ENCODE results near the gene SLC22A4.

Gene SLC22A4

DNA sequence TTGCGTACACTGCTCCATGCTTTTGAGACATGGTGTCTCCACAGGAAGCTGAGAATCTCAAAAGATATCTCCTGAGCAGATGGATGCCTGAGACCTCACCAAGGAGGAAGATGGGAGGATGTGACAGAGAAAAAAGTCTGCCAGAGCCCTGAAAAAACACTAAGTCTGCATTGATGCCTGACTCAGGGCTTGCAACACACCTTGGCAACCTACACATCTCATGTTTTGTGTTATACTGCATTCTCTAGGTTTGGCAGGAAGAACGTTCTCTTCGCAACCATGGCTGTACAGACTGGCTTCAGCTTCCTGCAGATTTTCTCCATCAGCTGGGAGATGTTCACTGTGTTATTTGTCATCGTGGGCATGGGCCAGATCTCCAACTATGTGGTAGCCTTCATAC is 19.2 kb downstream of the SLC22A4 start:
- Histone ChIP-seq H3K9me3 (ENCODE audit: control insufficient read depth, low read length) (no peaks in the 10 kb centered on the region), H3K4me3 (ENCODE audit: low read length) (no peak overlapping the region), H3K27me3 (replicated peaks; ENCODE audit: control insufficient read depth, insufficient read depth, low read length) (no peaks in the 10 kb centered on the region), H3K9ac (ENCODE audit: low read length) (no peak overlapping the region), H3K36me3 (ENCODE audit: control insufficient read depth, insufficient read depth, low read length, severe bottlenecking) (no peaks in the 10 kb centered on the region), H3K4me1 (ENCODE audit: control insufficient read depth, insufficient read depth, low read length) (peaks cover 21% of the 10 kb centered on the region)
- DNase-seq (ENCODE audit: low read depth) = peak; percentile 35

DNA sequence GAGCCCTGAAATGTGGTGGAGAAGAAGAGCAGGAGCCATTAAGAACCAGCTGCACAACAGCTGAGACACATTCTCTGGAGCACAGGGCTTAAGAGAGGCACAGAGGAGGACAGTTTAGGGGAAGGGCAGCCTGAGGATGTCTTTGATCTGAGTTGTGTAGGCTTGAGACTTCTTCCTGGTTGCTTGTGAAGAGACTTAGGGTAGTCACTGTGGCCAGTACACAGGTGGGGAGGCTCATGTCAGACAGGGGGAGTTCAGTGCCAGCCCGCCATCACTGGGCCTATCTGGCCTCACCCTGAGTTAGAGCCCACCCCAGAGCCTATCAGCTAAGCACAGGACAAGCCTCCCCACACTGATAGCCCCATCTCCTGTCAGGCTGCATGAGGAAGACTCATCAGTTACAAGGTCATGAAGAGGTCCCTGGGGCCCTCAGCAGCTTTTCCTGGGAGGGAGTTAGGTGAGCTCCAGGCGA is 19.8 kb downstream of the SLC22A4 start:
- no peaks in the 10 kb centered on the region for H3K36me3 ChIP-seq (ENCODE audit: control insufficient read depth, insufficient read depth, low read length, severe bottlenecking)
- H3K9ac ChIP-seq (ENCODE audit: low read length) = no peak overlapping the region
- H3K9me3 ChIP-seq (ENCODE audit: control insufficient read depth, low read length) = no peaks in the 10 kb centered on the region
- DNase-seq (ENCODE audit: low read depth) = no peak
- H3K4me1 ChIP-seq (ENCODE audit: control insufficient read depth, insufficient read depth, low read length) = peaks cover 26% of the 10 kb centered on the region
- H3K27me3 ChIP-seq (replicated peaks; ENCODE audit: control insufficient read depth, insufficient read depth, low read length) = no peaks in the 10 kb centered on the region
- no peak overlapping the region for H3K4me3 ChIP-seq (ENCODE audit: low read length)

DNA sequence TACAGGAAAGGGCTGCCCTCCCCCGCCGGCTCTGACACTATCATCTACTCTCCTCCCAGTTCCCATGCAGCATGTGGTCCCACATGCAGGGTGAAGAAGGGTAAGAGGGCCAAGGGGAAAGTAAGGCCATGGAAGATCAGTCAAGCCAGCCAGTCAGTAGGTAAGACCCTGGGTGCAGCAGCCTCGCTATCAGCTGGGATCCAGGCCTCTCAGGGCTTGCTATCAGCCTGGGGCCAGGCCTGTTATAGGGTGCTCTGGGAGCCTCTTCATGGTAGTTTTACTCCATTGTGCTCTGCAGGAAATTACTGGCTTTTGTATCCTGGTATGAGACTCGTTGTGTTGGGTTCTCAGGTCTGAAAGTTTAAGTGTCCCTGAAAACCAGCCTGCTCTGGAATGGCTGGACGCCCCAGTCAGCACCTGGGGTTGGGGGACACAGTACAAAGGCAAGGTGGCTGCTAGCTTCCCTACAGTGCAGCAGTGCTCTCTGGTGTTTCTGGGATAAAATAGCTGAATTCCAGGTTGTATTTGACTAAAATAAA is 21.4 kb downstream of the SLC22A4 start:
- Histone ChIP-seq H3K4me3 (ENCODE audit: low read length) (no peak overlapping the region), H3K9me3 (ENCODE audit: control insufficient read depth, low read length) (no peaks in the 10 kb centered on the region), H3K9ac (ENCODE audit: low read length) (no peak overlapping the region), H3K36me3 (ENCODE audit: control insufficient read depth, insufficient read depth, low read length, severe bottlenecking) (no peaks in the 10 kb centered on the region), H3K27me3 (replicated peaks; ENCODE audit: control insufficient read depth, insufficient read depth, low read length) (no peaks in the 10 kb centered on the region), H3K4me1 (ENCODE audit: control insufficient read depth, insufficient read depth, low read length) (peaks cover 21% of the 10 kb centered on the region)
- no peak for DNase-seq (ENCODE audit: low read depth)

DNA sequence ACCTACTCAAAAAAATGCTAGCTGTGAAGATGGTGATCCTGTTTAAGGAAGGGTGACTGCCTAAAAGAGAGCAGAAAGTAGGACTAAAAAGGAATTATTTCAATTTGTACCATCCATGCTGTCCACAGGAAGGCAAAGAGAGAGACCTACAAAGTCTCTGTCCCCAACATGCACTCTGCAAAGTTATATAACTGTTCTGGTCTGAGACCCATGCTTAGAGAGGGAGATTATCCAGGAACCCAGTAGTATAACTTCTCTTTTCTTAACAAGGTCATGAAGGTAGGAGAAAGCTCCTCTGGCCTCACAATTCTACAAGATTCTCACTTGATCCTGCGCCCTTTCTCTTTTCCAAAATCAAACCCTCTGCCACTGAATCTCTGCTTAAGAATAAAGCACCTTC is 25.8 kb downstream of the SLC22A4 start:
- H3K4me1 ChIP-seq (ENCODE audit: control insufficient read depth, insufficient read depth, low read length) = peaks cover 6% of the 10 kb centered on the region
- H3K9ac ChIP-seq (ENCODE audit: low read length) = no peak overlapping the region
- H3K36me3 ChIP-seq (ENCODE audit: control insufficient read depth, insufficient read depth, low read length, severe bottlenecking) = no peaks in the 10 kb centered on the region
- H3K27me3 ChIP-seq (replicated peaks; ENCODE audit: control insufficient read depth, insufficient read depth, low read length) = no peaks in the 10 kb centered on the region
- H3K4me3 ChIP-seq (ENCODE audit: low read length) = no peak overlapping the region
- DNase-seq (ENCODE audit: low read depth) = no peak
- no peaks in the 10 kb centered on the region for H3K9me3 ChIP-seq (ENCODE audit: control insufficient read depth, low read length)

DNA sequence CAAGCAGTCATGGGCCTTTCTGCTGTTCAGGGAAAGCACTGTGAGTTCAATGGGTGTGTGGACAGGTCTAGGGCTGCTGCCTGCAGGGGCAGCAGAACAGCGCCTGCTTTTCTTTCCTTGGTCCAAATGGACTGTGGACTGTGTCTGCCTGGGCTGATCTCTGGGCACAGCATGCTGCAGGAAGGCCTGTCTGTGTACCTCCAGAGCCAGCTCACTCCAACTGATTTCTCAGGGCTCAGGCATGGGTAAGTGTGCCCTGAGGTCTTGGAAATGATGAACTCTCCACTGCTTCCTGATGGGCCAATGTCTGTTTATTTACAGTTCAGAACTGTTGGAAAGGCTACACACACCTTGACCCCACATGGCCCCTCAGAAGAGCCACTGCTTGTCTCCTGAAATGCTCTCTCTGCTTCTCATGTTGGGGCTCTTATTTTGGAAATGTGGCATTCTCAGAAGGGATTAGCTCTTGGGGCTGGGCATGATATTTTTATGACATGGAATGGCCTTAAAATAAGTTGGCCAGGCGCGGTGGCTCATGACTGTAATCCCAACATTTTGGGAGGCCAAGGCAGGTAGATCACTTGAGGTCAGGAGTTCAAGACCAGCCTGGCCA is 27.0 kb downstream of the SLC22A4 start:
- Histone ChIP-seq H3K9me3 (ENCODE audit: control insufficient read depth, low read length) (no peaks in the 10 kb centered on the region), H3K27me3 (replicated peaks; ENCODE audit: control insufficient read depth, insufficient read depth, low read length) (no peaks in the 10 kb centered on the region), H3K4me1 (ENCODE audit: control insufficient read depth, insufficient read depth, low read length) (peaks cover 6% of the 10 kb centered on the region), H3K36me3 (ENCODE audit: control insufficient read depth, insufficient read depth, low read length, severe bottlenecking) (no peaks in the 10 kb centered on the region), H3K9ac (ENCODE audit: low read length) (no peak overlapping the region), H3K4me3 (ENCODE audit: low read length) (no peak overlapping the region)
- no peak for DNase-seq (ENCODE audit: low read depth)

DNA sequence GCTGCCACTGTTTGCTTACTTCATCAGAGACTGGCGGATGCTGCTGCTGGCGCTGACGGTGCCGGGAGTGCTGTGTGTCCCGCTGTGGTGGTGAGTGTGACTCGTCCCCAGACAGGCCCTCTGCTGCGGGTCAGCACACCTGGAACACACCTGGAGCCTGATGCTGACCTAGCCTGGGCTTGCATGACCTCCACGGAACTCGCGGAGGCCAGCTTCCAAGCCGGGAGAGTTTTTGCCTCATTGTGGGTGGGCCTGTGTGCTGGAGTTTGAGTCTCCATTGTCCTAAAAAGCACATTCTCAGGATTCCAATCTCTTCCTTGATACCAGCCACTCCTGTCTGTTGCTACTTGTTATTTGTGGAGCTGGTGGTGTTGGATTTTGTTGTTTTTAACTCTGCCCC is 28.1 kb downstream of the SLC22A4 start:
- no peak overlapping the region for H3K4me3 ChIP-seq (ENCODE audit: low read length)
- no peaks in the 10 kb centered on the region for H3K36me3 ChIP-seq (ENCODE audit: control insufficient read depth, insufficient read depth, low read length, severe bottlenecking)
- no peak for DNase-seq (ENCODE audit: low read depth)

DNA sequence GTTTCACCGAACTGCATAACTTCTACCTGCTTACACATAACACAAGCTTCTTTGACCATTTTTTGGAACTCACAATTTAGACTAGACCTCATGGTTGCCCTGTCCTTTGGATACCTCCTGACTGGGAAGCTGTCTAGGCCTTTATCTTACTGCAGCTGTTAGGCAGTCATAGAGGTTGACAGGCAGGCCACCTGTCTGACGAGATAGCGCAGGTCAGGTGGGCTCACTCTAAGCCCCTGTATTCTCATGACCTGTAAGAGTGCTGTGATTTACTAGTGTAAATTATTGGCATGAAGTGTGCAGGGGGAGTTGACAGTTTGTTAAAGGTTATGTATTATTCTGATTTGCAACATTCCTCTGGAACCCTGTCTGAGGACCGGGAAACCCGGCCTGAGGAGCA is 29.0 kb downstream of the SLC22A4 start:
- H3K4me3 ChIP-seq (ENCODE audit: low read length) = no peak overlapping the region
- H3K9ac ChIP-seq (ENCODE audit: low read length) = no peak overlapping the region
- no peaks in the 10 kb centered on the region for H3K9me3 ChIP-seq (ENCODE audit: control insufficient read depth, low read length)
- no peaks in the 10 kb centered on the region for H3K27me3 ChIP-seq (replicated peaks; ENCODE audit: control insufficient read depth, insufficient read depth, low read length)
- no peaks in the 10 kb centered on the region for H3K36me3 ChIP-seq (ENCODE audit: control insufficient read depth, insufficient read depth, low read length, severe bottlenecking)
- H3K4me1 ChIP-seq (ENCODE audit: control insufficient read depth, insufficient read depth, low read length) = peaks cover 12% of the 10 kb centered on the region
- no peak for DNase-seq (ENCODE audit: low read depth)

More for the DNA sequence above, 28.1 kb downstream of the SLC22A4 start:
- Histone ChIP-seq H3K9me3 (ENCODE audit: control insufficient read depth, low read length) (no peaks in the 10 kb centered on the region), H3K4me1 (ENCODE audit: control insufficient read depth, insufficient read depth, low read length) (peaks cover 6% of the 10 kb centered on the region), H3K27me3 (replicated peaks; ENCODE audit: control insufficient read depth, insufficient read depth, low read length) (no peaks in the 10 kb centered on the region), H3K9ac (ENCODE audit: low read length) (no peak overlapping the region)

DNA sequence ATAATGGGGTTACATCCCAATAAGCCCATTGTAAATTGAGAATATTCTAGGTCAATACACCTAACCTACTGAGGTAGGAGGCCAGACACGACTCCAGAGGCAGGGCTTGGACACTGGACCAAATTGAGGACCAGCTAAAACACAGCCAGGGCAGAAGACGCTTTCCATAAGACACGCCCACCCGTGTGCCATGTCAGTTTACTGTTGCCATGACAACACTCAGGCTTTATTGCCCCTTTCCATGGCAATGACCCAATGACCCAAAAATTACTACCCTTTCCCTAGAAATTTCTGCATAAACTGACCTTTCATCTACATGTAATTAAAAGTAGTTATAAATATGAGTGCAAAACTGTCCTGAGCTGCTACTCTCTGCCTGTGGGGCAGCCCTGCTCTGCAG is 31.5 kb downstream of the SLC22A4 start:
- Histone ChIP-seq H3K4me1 (ENCODE audit: control insufficient read depth, insufficient read depth, low read length) (peaks cover 7% of the 10 kb centered on the region), H3K27me3 (replicated peaks; ENCODE audit: control insufficient read depth, insufficient read depth, low read length) (no peaks in the 10 kb centered on the region), H3K9ac (ENCODE audit: low read length) (no peak overlapping the region), H3K36me3 (ENCODE audit: control insufficient read depth, insufficient read depth, low read length, severe bottlenecking) (no peaks in the 10 kb centered on the region), H3K9me3 (ENCODE audit: control insufficient read depth, low read length) (no peaks in the 10 kb centered on the region), H3K4me3 (ENCODE audit: low read length) (no peak overlapping the region)
- DNase-seq (ENCODE audit: low read depth) = no peak

DNA sequence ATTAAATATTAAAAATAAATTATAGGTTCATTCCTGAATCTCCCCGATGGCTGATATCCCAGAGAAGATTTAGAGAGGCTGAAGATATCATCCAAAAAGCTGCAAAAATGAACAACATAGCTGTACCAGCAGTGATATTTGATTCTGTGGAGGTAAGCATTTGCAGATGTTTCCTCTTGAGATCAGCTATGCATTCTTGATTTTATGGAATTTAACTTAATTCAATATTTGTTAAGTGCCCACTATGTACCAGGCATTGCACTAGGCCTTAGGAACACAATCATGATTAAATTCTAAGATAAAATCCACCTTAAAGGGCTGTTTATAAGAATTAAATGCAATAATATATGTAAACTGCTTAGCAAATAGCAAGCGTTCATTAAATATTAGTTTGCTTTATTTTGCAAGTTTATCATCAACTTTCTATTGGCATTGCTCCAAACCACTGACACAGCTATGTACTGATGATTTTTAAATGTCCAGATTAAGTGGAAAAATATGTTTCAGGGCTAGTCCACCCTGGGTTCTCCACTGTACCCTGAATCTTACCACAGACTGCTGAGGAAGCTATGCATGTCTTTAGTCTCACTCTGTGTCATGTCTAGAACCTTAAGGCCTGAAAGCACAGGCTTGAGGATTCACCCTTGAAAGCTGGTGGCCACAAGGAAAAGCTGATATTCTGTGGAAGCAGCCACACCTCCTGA is 33.2 kb downstream of the SLC22A4 start:
- Histone ChIP-seq H3K4me3 (ENCODE audit: low read length) (no peak overlapping the region), H3K9ac (ENCODE audit: low read length) (no peak overlapping the region), H3K9me3 (ENCODE audit: control insufficient read depth, low read length) (no peaks in the 10 kb centered on the region), H3K27me3 (replicated peaks; ENCODE audit: control insufficient read depth, insufficient read depth, low read length) (no peaks in the 10 kb centered on the region), H3K36me3 (ENCODE audit: control insufficient read depth, insufficient read depth, low read length, severe bottlenecking) (peaks cover under 1% of the 10 kb centered on the region), H3K4me1 (ENCODE audit: control insufficient read depth, insufficient read depth, low read length) (peaks cover 7% of the 10 kb centered on the region)
- peak; percentile 68 for DNase-seq (ENCODE audit: low read depth)

DNA sequence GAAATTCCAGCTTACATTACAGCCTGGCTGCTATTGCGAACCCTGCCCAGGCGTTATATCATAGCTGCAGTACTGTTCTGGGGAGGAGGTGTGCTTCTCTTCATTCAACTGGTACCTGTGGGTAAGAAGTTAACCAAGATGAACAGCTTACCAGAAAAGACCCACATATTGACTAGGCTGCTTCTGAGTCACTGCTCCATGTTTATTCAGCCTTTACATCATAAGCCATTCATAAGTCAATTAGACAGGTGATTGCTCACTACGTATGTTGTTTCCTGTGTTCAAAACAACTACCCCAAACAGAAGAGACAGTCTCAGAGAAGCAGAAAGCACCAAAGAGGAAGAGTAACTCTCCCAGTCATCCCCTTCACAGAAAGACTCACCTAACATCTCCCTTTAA is 40.6 kb downstream of the SLC22A4 start:
- no peaks in the 10 kb centered on the region for H3K4me1 ChIP-seq (ENCODE audit: control insufficient read depth, insufficient read depth, low read length)
- peaks cover 19% of the 10 kb centered on the region for H3K36me3 ChIP-seq (ENCODE audit: control insufficient read depth, insufficient read depth, low read length, severe bottlenecking)

DNA sequence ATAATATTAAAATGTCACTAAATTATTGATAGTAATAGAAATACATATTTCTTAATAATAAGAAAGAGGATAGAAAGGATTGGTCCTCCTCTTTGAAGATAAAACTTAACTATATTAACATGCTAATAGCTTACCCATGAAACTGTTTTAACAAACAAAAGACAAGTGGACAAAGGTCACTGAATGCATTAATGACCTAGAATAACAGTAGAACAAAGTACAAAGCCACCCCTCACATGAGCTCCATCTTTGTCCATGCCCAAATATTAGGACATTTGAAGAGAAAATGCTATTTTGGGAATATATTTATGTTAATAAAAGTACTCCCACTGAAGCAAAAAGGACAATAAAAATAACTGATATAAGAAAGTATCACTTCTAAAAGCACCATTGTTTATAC is 41.2 kb downstream of the SLC22A4 start:
- DNase-seq (ENCODE audit: low read depth) = no peak
- Histone ChIP-seq H3K27me3 (replicated peaks; ENCODE audit: control insufficient read depth, insufficient read depth, low read length) (no peaks in the 10 kb centered on the region), H3K4me3 (ENCODE audit: low read length) (no peak overlapping the region), H3K4me1 (ENCODE audit: control insufficient read depth, insufficient read depth, low read length) (no peaks in the 10 kb centered on the region), H3K9me3 (ENCODE audit: control insufficient read depth, low read length) (no peaks in the 10 kb centered on the region), H3K36me3 (ENCODE audit: control insufficient read depth, insufficient read depth, low read length, severe bottlenecking) (peaks cover 19% of the 10 kb centered on the region), H3K9ac (ENCODE audit: low read length) (no peak overlapping the region)

More for the DNA sequence above, 40.6 kb downstream of the SLC22A4 start:
- Histone ChIP-seq H3K4me3 (ENCODE audit: low read length) (no peak overlapping the region), H3K9ac (ENCODE audit: low read length) (no peak overlapping the region), H3K27me3 (replicated peaks; ENCODE audit: control insufficient read depth, insufficient read depth, low read length) (no peaks in the 10 kb centered on the region), H3K9me3 (ENCODE audit: control insufficient read depth, low read length) (no peaks in the 10 kb centered on the region)
- no peak for DNase-seq (ENCODE audit: low read depth)

Measured in adipocyte (in vitro differentiated cells).